NCI-H187 treated with DMSO at 0.1 percent for 48 hours (cell line): ENCODE data around the gene TP73.
"Not testable (repeated sequence)": the region's sequence is repeated elsewhere in the genome, so short reads cannot be mapped to it uniquely, and the experiment has no call there.

Experiments used
- DNase-seq: peaks from one replicate; lab custom pipeline; 2025; lab: John Stamatoyannopoulos, UW

The TP73 gene

GRCh38 chr1:3744646-3745045 lies 92.3 kb downstream of the TP73 start:
- DNase-seq: no peak

GRCh38 chr1:3745071-3745470 lies 92.8 kb downstream of the TP73 start:
- DNase-seq: no peak

GRCh38 chr1:3745590-3746381 lies 93.5 kb downstream of the TP73 start:
- DNase-seq: no peak

DNA sequence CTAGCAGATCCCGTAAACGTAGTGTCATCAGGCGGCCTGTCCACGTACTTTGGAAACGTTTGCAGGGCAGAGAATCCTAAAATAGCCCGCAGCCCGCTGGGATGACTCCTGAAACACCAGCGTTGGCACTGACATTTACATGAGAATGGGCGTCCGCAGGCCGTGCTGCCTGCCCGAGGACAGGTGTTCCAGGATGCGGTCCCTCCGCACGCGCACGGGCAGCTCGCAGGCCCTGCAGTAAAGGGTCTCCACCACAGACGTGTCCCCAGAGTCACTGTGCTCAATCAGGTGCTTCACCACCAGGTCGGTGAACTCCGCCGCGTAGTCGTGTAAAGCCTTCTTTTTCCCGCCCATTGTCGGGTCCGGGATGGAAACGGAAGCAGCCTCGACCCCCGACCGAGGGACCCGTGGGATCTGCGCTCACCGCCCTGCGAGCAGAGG lies 94.1 kb downstream of the TP73 start:
- DNase-seq: no peak

DNA sequence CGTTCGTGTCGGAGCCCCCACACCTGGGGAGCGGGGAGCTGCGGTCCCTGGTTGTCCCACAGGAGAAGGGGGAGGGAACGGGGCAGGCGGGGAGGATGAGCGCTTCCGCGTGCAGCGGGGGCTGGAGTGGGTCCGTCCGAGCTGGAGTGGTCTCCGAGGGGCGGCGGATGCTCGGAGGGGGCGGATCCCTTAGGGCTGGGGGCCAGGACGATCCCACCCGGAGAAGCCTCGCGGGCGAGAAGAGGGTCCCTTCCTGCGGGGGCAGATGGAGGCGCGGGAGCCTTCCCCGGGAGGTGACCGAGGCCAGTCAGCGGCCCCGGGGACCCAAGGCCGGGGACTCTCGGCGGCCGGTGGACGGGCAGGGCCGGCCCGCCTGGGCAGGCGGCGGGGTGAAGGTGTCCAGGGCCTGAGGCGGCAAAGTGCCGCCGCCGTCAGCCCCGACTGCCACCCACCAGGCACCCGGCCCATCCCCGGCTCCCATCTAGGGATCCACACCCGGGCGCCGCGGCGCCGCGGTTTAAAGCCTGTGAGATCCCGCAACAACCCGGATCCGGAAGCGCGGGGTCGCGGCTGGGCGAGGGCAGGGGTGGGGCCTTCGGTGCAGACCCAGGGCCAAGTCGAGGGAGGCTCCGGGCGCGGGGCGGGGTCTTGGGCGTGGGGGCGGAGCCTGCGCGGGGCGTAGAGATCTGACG lies 94.7 kb downstream of the TP73 start:
- no peak for DNase-seq

- no peak for DNase-seq
Observed at GRCh38 chr1:3747522-3747848, 95.2 kb downstream of the TP73 start.

GRCh38 chr1:3747903-3748302 lies 95.6 kb downstream of the TP73 start:
- DNase-seq: no peak

- not testable (repeated sequence) for DNase-seq
Observed at GRCh38 chr1:3748316-3748900, 96.1 kb downstream of the TP73 start.

GRCh38 chr1:3749512-3749911 lies 97.2 kb downstream of the TP73 start:
- no peak for DNase-seq

- DNase-seq: no peak
Observed at GRCh38 chr1:3750741-3751140, 98.4 kb downstream of the TP73 start.

DNA sequence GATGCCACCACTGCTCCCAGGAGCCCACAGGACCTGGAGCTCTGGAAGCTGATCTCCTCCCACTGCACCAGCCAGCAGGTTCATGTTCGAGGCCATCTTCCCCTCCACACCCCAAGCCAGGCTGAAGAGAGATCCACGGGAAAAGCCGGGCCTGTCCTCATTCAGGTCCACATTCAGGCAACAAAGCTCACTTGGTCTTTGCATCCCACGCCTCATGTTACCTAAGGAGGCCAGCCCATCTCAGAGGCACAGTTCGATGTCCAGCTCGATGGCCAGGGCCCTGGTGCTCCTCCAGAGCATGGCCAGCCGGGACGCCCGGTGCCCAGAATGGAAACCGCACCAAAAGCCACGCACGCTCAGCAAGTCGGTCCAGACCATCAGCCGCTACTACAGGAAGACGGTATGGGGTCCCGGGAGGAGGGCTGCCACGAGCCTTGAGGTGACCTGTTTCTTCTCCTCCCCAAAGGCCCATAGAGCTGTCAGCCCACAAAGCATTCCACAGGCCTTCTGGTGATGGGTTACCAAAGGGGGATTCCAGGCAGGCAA lies 100.2 kb downstream of the TP73 start, which contains the start of gene CCDC27:
Gene CCDC27 (plus strand): TSS at position 51 of the 546 bp plus-strand sequence. CDS start 32 bp downstream, at position 83.
- no peak for DNase-seq

DNA sequence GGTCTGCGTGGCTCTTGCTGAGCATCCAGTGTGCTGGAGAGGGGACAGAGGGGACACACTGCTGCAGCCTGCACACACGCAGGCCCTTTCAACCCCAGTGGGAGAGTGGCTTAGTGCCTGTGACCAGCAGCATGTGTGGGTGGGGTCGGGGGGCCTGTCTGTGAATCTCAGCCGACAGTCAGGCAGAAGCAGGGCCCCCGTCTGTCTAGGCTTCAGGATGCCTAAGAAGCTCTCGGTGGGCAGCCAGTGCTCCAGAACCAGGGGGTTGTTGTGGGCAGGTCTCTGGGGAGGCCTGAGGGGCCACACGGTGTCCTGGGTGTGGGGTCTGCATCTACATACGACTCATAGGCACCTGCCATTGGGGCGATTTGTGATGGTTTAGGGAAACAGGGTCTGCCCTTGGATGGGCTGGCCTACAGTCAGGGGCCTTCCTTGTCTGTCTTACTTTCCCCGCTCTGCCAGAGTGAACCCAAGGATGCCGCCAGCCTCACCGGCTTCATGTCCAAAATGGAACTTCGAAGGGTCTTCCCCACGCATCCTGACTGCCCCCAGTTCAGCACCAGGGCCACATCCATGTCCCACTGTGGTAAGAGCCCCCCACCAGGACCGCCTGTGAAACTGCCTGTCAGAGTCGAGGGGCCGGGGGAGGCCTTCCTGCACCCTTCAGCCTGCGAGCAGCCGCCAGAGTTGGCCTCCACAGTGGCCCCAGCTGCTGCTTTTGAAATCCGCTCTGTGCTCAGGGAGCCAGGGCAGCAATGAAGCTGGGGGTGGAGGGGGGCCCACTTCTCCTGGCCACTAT lies 101.5 kb downstream of the TP73 start:
- DNase-seq: no peak

GRCh38 chr1:3756394-3756793 lies 104.1 kb downstream of the TP73 start:
- DNase-seq: no peak

DNA sequence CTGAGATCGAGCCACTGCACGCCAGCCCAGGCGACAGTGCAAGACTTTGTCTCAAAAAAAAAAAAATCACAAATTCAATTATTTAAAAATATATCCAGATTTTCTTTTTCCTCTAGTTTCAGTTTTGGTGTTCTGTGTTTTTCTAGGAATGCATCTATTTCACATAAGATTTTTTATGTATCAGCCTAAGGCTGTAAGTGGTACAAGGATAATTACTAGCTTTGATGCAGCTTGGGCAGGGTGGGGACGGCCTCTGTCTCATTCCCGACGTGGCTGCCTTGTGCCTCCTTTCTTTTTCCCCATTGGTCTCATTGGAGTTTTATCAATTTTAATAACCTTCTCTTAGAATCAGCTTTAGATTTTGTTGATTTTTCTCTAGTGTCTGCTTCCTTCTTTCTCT lies 106.8 kb downstream of the TP73 start:
- no peak for DNase-seq

GRCh38 chr1:3759796-3760195 lies 107.5 kb downstream of the TP73 start:
- DNase-seq: no peak

DNA sequence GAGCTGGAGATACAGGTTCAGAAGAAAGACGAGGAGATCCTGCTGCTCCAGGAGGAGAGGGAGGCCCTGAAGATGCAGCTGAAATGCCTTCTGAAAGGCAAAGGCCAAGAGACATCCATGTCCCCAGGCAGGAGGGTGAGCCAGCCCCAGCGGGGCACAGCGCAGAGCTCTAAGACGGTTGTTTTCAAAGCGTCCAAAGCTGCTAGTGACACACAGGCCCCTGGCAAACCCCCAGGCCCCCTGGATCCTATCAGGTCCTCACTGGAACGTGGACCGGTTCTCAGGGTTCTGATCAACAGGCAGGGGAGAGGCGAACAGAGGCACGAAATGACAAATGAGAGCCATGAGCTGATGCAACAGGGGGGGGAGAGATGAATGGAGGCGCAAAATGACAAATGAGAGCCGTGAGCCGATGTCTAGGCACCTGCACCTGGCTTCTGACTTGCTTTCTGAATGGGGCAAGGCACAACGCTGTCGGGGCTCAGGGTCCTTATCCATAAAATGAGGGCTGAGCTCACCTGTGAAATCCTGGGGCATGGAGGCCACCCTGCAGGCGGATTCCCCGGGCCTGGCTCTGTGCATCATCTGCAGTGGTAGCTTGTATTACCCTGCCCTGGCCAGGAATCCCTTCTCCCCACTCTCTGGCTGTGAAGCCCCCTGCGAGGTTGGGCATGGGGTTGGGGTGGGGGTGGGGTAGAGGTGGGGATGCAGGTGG lies 109.1 kb downstream of the TP73 start:
- DNase-seq: no peak

GRCh38 chr1:3762151-3762872 lies 110.0 kb downstream of the TP73 start:
- no peak for DNase-seq

GRCh38 chr1:3762873-3763228 lies 110.5 kb downstream of the TP73 start:
- no peak for DNase-seq

DNA sequence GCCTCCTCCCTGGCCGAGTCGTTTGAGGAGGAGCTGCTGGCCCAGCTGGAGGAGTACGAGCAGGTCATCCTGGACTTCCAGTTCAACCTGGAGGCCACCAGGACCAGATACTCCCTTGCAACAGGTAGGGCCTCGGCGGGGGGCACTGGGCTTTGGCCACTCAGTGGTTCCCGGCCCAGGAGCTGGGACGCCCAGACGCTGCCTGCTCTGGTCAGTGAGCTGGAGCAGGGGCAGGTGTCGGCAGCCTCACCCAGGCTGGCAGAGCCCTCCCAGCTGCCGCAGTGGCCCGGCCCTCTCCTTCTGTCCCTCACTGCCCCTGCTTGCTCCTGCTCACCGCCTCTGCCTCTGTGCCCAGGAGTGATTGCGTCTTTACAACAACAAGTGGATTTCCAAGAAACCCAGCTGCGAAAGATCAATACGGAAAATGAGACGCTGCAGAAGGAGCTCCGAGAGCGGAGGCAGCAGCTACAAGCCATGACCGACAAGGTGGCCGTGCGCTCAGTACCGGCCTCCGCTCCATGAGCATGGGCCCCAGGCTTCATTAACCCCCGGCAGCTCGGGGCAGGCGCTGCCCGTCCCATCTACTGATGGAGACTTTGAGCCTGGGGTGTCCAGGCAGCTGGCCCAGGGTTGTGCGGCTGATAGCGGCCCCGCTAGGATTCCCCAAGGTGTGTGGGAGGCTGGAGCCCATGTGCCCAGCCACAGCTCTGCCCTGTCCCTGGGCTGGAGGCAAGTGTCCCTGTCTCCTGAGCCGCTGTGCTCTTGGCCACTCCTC lies 111.2 kb downstream of the TP73 start:
- DNase-seq: no peak

DNA sequence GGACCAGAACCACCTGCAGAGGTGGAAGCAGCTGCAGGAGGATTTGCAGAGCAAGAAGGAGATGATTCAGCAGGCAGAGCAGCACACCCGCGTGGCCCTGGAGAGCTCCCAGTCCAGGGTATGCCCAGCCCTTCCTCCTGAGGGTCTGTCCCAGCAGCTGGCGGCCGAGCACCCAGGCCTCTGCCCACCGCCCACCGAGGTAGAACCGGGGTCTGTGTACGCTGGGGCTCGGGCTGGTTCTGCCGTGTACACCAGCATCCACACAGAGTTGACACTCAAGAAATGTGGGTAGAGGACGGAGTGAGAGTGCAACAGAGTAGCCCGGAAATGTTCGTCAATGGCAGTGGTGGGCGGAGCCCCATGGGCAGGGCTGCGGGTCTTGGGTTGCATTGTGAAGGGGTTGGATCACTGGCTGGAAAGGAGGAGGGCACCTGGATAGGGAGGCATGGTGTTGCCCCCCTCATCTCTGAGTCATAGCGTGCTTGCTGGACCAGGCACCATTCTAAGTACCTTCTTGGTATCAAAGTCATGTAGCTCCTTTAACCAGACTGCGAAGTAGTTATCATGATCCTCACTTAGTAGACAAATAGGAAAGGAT lies 115.1 kb downstream of the TP73 start:
- no peak for DNase-seq
